HUES48 (cell line): ENCODE results near the gene NR2C2.

Experiments
- H3K27ac ChIP-seq: one replicate; pipeline ENCODE4 v1.7.0; 2013; ENCODE audit warnings: low read depth, low read length, inconsistent platforms
- H3K27me3 ChIP-seq: 2 replicates; pipeline ENCODE4 v1.6.1; 2013; ENCODE audit warnings: mild to moderate bottlenecking, low read length; ENCODE audit not compliant: control insufficient read depth, insufficient read depth
- H3K36me3 ChIP-seq: 2 replicates; pipeline ENCODE4 v1.6.1; 2013; ENCODE audit warnings: low read length; ENCODE audit not compliant: control insufficient read depth, insufficient read depth
- H3K4me1 ChIP-seq: 2 replicates; pipeline ENCODE4 v1.6.1; 2013; ENCODE audit warnings: mild to moderate bottlenecking, low read length; ENCODE audit not compliant: control insufficient read depth, insufficient read depth
- H3K4me3 ChIP-seq: 2 replicates; pipeline ENCODE4 v1.5.1; 2013; ENCODE audit warnings: mild to moderate bottlenecking, low read depth, low read length
- H3K9ac ChIP-seq: 2 replicates; pipeline ENCODE4 v1.6.1; 2013; ENCODE audit warnings: mild to moderate bottlenecking, low read depth, low read length, moderate library complexity
- H3K9me3 ChIP-seq: 2 replicates; pipeline ENCODE4 v1.6.1; 2013; ENCODE audit warnings: low read length; ENCODE audit not compliant: control insufficient read depth, insufficient read depth

Gene NR2C2

DNA sequence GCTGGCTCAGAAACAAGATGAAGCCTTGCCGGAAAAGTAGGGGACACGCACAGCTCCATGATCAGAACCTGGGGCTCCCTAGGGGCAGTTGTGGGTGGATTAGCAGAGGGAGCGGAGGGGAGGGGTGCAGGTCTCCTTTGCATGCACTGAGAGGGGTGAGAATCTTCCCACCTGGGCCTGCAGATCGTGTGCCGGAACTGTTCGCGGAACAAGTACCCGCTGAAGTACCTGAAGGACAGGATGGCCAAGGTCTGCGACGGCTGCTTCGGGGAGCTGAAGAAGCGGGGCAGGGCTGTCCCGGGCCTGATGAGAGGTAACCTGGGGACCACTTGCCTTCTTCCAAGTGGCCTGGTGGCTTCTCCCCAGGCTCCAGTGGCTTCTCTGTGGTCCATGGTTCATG lies 24.5 kb upstream of the NR2C2 start:
- Histone ChIP-seq H3K9ac (no peak overlapping the region), H3K27me3 (no peaks in the 10 kb centered on the region), H3K4me3 (no peak overlapping the region), H3K4me1 (no peaks in the 10 kb centered on the region), H3K27ac (no peak overlapping the region), H3K9me3 (no peaks in the 10 kb centered on the region), H3K36me3 (no peaks in the 10 kb centered on the region)

DNA sequence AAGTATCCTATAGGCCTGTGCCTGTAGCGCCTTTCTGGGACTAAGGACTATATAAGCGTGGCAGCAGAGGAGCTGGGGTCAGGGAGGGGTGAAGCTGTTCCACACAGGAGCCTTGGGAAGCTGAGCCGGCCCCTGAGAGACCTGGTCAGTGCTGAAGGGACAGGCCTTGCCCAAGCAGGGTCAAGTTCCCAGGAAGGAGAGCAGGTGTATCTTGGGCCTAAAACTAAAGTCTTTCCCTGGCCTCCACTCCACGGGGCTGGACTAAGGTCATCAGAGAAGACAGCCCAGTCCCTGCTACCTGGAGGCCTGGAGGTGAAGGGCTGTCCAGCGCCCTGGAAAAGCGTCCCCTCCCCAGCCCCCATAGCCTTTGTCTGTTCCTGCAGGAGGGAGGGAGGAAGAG lies 23.9 kb upstream of the NR2C2 start:
- Histone ChIP-seq H3K36me3 (no peaks in the 10 kb centered on the region), H3K9me3 (no peaks in the 10 kb centered on the region), H3K4me1 (no peaks in the 10 kb centered on the region), H3K4me3 (no peak overlapping the region), H3K9ac (no peak overlapping the region), H3K27ac (peak overlapping the region; percentile 42), H3K27me3 (no peaks in the 10 kb centered on the region)

DNA sequence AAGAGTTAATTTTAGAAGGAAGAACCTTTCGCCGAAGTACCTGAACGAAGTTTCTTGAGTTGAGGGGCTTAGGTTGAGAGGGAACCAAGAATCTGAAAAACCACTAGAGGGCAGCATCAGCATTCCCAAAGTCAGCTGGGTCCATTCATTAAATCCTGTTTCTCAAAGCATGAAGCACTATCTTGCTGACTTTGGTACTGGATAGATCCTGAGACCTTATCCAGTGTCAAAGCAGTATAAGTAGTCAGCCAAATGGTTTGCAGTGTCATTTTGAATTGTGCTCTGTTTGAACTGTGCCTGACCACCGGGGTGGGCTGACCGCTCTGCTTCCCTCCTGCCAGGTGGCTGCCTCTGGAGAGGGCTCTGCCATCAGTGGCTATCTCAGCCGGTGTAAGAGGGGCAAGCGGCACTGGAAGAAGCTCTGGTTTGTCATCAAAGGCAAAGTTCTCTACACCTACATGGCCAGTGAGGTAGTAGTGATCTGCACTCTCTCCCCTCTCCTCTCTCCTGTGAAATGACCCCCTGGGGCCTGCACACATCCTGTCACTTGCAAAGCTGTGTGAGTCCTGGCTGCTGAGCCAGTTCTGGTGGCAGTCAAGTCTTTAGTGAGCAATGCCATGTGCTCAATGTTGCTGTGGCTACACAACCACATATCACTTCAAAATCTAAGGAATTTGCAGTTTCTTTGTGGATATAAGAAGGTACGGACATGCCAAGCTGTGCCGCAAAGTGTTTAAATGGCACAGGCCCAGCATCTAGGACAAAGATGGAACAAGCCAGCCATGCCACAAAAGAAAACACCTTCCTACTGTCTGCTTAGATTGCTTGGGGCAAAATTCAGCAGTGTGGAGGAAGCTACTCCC lies 21.4 kb upstream of the NR2C2 start:
- Histone ChIP-seq H3K27ac (no peak overlapping the region), H3K4me1 (no peaks in the 10 kb centered on the region), H3K9ac (no peak overlapping the region), H3K27me3 (no peaks in the 10 kb centered on the region), H3K9me3 (no peaks in the 10 kb centered on the region), H3K36me3 (no peaks in the 10 kb centered on the region), H3K4me3 (no peak overlapping the region)

DNA sequence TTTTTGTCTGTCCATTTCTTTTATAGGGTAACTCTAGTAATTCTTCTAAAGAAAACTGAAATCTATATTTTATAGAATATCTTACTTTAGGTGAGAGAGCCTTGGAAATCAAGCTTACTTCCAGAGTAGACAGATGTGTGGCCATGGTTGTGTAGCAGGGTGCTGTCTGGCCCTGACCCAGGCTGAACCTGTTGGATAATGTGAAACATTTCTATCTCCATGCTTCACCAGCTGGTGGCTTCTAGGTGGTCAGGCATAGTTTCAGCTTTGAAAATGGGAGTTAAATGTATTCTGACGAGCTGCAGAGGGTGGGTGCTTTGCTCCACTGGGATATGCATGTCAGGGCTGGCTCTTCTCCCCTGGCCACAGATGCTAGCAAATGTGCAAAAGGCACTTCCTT lies 20.8 kb upstream of the NR2C2 start:
- Histone ChIP-seq H3K9me3 (no peaks in the 10 kb centered on the region), H3K4me1 (no peaks in the 10 kb centered on the region), H3K27me3 (no peaks in the 10 kb centered on the region), H3K4me3 (no peak overlapping the region), H3K36me3 (no peaks in the 10 kb centered on the region), H3K27ac (no peak overlapping the region), H3K9ac (no peak overlapping the region)

DNA sequence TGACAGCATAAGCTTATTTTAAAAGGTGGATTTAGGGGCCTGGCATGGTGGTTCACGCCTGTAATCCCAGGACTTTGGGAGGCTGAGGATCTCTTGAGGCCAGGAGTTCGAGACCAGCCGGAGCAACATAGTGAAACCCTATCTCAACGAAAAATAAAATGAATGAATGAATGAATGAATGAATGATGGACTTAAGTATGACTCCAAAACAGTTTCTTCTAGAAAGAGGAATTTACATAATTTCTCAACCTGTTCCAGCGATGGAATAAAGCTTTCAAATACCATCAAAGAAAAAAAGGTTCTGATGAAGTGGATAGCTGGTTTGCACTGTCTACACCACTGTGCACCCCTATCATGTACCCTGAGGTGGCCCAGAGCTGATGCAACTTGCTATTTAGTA lies 20.1 kb upstream of the NR2C2 start:
- Histone ChIP-seq H3K9ac (no peak overlapping the region), H3K4me3 (no peak overlapping the region), H3K27me3 (no peaks in the 10 kb centered on the region), H3K27ac (no peak overlapping the region), H3K36me3 (no peaks in the 10 kb centered on the region), H3K4me1 (no peaks in the 10 kb centered on the region), H3K9me3 (no peaks in the 10 kb centered on the region)

DNA sequence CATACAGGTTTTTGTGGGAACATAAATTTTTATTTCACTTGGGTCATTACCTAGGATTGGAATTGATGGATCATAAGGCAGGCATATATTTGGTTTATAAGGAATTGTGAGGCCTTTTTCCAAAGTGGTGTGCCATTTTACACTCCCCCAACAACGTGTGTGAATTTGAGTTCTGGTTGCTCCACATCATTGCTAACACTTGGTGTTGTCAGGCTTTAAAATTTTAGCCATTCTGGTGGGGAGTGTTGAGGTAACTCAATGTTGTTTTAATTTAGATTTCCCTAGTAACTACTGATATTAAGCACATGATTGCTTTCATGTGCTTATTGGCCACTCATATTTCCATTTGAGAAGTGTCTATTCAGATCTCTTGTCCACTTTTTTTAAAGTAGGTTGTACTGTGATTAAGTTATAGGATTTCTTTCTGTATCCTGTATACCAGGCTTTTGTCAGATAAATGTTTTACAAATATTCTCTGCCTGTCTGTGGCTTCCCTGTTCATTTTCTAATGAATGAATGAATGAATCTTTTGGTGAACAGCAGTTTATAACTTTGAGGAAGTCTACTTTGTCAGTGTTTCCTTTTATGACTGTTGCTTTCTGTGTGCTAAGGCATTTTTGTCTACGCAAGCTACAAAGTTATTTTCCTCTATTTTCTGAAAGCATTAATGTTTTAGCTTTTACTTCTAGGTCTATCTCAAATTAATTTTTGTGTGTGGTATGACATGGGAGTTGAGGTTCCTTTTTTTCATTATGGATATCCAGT lies 17.9 kb upstream of the NR2C2 start:
- H3K27ac ChIP-seq, result no peak overlapping the region
- H3K9me3 ChIP-seq, result no peaks in the 10 kb centered on the region
- H3K4me3 ChIP-seq, result no peak overlapping the region
- no peaks in the 10 kb centered on the region for H3K36me3 ChIP-seq
- no peak overlapping the region for H3K9ac ChIP-seq
- H3K4me1 ChIP-seq, result no peaks in the 10 kb centered on the region
- no peaks in the 10 kb centered on the region for H3K27me3 ChIP-seq

DNA sequence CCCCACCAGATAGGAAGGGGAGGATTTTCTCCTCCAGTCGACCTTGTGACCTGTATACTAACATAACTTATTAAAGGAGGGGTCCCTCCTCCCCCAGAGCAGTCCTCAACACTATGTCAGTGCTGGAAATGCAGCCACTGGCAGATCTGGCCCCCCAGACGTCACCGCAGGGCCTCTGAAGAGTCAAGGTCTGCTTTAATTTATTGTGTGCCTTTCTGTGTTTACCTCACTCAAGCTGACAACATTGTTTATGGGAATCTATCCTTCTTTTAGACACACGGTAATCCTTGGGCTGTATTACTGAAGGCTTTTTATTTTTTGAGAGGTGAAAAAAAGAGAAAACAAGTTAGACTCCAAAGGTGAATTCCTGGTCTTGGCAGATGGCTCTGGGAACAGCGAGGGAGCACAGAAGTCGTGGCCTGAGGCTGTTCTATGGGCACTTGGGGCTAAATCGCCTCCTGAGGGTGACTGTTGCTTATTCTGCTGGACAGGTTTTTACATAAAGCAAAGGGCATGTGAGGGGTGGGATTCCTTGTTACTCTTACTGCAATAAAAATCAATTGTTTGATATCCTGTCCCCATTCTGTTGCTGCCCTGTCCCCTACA lies 13.5 kb upstream of the NR2C2 start:
- Histone ChIP-seq H3K4me3 (no peak overlapping the region), H3K27ac (no peak overlapping the region), H3K9me3 (no peaks in the 10 kb centered on the region)

DNA sequence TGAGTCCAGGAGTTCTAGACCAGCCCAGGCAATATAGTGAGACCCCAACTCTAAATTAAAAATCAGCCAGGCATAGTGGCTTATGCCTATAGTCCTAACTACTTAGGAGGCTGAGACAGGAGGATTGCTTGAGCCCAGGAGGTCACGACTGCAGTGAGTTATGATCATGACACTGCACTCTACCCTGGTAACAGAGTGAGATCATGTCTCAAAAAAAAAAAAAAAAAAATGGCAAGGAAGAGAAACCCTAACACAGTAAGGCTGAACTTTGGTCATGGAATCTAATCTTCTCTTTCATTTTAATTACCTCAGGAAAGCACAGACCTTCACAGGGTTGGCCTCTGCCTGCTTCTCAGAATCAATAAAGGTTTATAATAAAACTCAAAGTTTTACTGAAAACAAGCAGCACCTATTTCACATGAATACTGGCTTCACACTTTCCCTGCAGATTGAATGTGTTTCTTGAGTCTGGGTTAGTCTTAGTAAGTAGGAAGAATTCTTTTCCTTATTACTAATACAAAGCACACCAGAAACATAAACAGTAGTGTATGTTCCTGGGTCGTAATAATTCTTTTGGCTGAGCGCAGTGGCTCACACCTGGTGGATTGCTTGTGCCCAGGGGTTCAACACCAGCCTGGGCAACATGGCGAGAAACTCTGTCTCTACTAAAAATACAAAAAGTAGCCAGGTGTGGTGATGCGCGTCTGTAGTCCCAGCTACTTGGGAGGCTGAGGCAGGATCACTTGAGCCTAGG lies 11.6 kb upstream of the NR2C2 start:
- Histone ChIP-seq H3K9me3 (no peaks in the 10 kb centered on the region), H3K27ac (no peak overlapping the region), H3K4me1 (no peaks in the 10 kb centered on the region), H3K27me3 (no peaks in the 10 kb centered on the region), H3K4me3 (no peak overlapping the region), H3K36me3 (no peaks in the 10 kb centered on the region), H3K9ac (no peak overlapping the region)

More for the DNA sequence above, 13.5 kb upstream of the NR2C2 start:
- Histone ChIP-seq H3K4me1 (no peaks in the 10 kb centered on the region), H3K36me3 (no peaks in the 10 kb centered on the region), H3K9ac (no peak overlapping the region), H3K27me3 (no peaks in the 10 kb centered on the region)

DNA sequence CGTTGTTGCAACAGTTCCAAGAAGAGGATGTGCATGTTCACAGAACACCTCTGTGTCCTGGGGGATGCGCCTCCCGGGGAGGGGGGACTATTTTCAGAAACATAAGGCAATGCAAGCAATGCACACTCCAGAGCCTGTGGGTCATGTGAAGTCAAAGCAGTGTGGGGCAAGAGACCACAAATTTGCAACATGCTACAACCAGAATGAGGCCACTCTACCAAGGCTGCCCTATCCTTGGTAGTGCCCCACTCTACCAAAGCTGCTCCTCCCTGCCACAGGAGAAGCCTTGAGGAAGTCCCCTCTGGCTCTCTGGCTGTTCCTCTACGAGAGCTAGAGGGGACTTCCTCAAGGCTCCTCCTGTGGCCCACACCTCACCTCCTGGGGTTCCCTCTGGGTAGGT lies 8.4 kb upstream of the NR2C2 start:
- Histone ChIP-seq H3K9me3 (no peaks in the 10 kb centered on the region), H3K27me3 (no peaks in the 10 kb centered on the region), H3K4me3 (no peak overlapping the region), H3K36me3 (peaks cover 8% of the 10 kb centered on the region), H3K27ac (no peak overlapping the region), H3K4me1 (no peaks in the 10 kb centered on the region), H3K9ac (no peak overlapping the region)

DNA sequence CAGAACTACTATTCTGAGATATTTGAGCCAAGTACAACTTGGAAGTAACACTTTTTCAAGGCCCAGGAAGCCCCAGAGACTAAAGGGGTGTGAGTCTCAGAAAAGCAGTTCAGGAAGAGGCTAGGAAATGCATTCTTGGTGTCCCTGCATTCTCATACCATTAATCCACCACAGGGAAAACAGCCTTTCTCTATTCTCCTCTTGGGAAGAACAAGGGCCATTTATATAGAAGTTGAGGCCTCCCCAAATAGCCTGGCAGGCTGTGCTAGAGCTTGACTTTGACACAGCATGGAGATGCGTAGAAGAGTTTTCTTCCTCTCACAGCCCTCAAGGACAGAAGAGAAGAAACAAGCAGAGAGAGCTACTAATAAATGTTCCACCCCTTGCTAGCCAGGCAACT lies 5.5 kb upstream of the NR2C2 start:
- peaks cover 28% of the 10 kb centered on the region for H3K36me3 ChIP-seq
- no peaks in the 10 kb centered on the region for H3K27me3 ChIP-seq
- 0 out of 2 replicates have a peak, but pooled peaks cover 3% of the 10 kb centered on the region for H3K4me1 ChIP-seq
- no peak overlapping the region for H3K27ac ChIP-seq
- H3K9me3 ChIP-seq, result no peaks in the 10 kb centered on the region
- no peak overlapping the region for H3K9ac ChIP-seq
- no peak overlapping the region for H3K4me3 ChIP-seq
